Measurements from ENCODE around the gene C6orf47.

C6orf47 gene

GRCh38 chr6:31626952-31627351, 33.6 kb downstream of the C6orf47 start:
- no peak overlapping the region for H3K27ac ChIP-seq (ENCODE audit: low read depth, low read length)
- H3K4me3 ChIP-seq (ENCODE audit: low read depth in 1 of 2, low read length in 2 of 2) = no peak overlapping the region
- H3K27me3 ChIP-seq (ENCODE audit: control insufficient read depth in 1 of 2, insufficient read depth in 2 of 2, low read length in 2 of 2) = no peaks in the 10 kb centered on the region
- H3K36me3 ChIP-seq (ENCODE audit: insufficient read depth, low read length) = peaks cover 85% of the 10 kb centered on the region
- H3K9me3 ChIP-seq (ENCODE audit: low read length) = no peaks in the 10 kb centered on the region
- H3K9ac ChIP-seq (ENCODE audit: low read length) = no peak overlapping the region
- H3K4me1 ChIP-seq (ENCODE audit: insufficient read depth, low read length) = peaks cover 10% of the 10 kb centered on the region

GRCh38 chr6:31624070-31624469, 36.5 kb downstream of the C6orf47 start:
- peaks cover 58% of the 10 kb centered on the region for H3K36me3 ChIP-seq (ENCODE audit: insufficient read depth, low read length)
- H3K27me3 ChIP-seq (ENCODE audit: control insufficient read depth in 1 of 2, insufficient read depth in 2 of 2, low read length in 2 of 2) = no peaks in the 10 kb centered on the region
- H3K9ac ChIP-seq (ENCODE audit: low read length) = no peak overlapping the region

GRCh38 chr6:31622684-31623091, 37.9 kb downstream of the C6orf47 start:
- H3K9ac ChIP-seq (ENCODE audit: low read length) = no peak overlapping the region
- peaks cover 46% of the 10 kb centered on the region for H3K36me3 ChIP-seq (ENCODE audit: insufficient read depth, low read length)
- H3K9me3 ChIP-seq (ENCODE audit: low read length) = no peaks in the 10 kb centered on the region
- H3K27ac ChIP-seq (ENCODE audit: low read depth, low read length) = peak overlapping the region; percentile 80
- H3K27me3 ChIP-seq (ENCODE audit: control insufficient read depth in 1 of 2, insufficient read depth in 2 of 2, low read length in 2 of 2) = no peaks in the 10 kb centered on the region
- H3K4me3 ChIP-seq (ENCODE audit: low read depth in 1 of 2, low read length in 2 of 2) = peak overlapping the region in 1 of 2 donors; percentile 20
- peaks cover 18% of the 10 kb centered on the region for H3K4me1 ChIP-seq (ENCODE audit: insufficient read depth, low read length)

More at GRCh38 chr6:31624070-31624469, 36.5 kb downstream of the C6orf47 start:
- no peak overlapping the region for H3K4me3 ChIP-seq (ENCODE audit: low read depth in 1 of 2, low read length in 2 of 2)
- H3K4me1 ChIP-seq (ENCODE audit: insufficient read depth, low read length) = peaks cover 18% of the 10 kb centered on the region
- no peak overlapping the region for H3K27ac ChIP-seq (ENCODE audit: low read depth, low read length)
- no peaks in the 10 kb centered on the region for H3K9me3 ChIP-seq (ENCODE audit: low read length)

GRCh38 chr6:31621991-31622390, 38.6 kb downstream of the C6orf47 start:
- H3K4me3 ChIP-seq (ENCODE audit: low read depth in 1 of 2, low read length in 2 of 2) = peak overlapping the region; percentile 60 to 89
- H3K4me1 ChIP-seq (ENCODE audit: insufficient read depth, low read length) = peaks cover 18% of the 10 kb centered on the region
- no peaks in the 10 kb centered on the region for H3K9me3 ChIP-seq (ENCODE audit: low read length)
- H3K36me3 ChIP-seq (ENCODE audit: insufficient read depth, low read length) = peaks cover 39% of the 10 kb centered on the region
- peak overlapping the region; percentile 80 for H3K27ac ChIP-seq (ENCODE audit: low read depth, low read length)
- peak overlapping the region; percentile 99 for H3K9ac ChIP-seq (ENCODE audit: low read length)
- no peaks in the 10 kb centered on the region for H3K27me3 ChIP-seq (ENCODE audit: control insufficient read depth in 1 of 2, insufficient read depth in 2 of 2, low read length in 2 of 2)

- H3K36me3 ChIP-seq (ENCODE audit: insufficient read depth, low read length) = peaks cover 33% of the 10 kb centered on the region
- peaks cover 18% of the 10 kb centered on the region for H3K4me1 ChIP-seq (ENCODE audit: insufficient read depth, low read length)
- peak overlapping the region; percentile 99 for H3K9ac ChIP-seq (ENCODE audit: low read length)
- peak overlapping the region; percentile 80 for H3K27ac ChIP-seq (ENCODE audit: low read depth, low read length)
- no peaks in the 10 kb centered on the region for H3K9me3 ChIP-seq (ENCODE audit: low read length)
- peak overlapping the region; percentile 60 to 89 for H3K4me3 ChIP-seq (ENCODE audit: low read depth in 1 of 2, low read length in 2 of 2)
- H3K27me3 ChIP-seq (ENCODE audit: control insufficient read depth in 1 of 2, insufficient read depth in 2 of 2, low read length in 2 of 2) = no peaks in the 10 kb centered on the region
Measured at GRCh38 chr6:31621320-31621939, 39.1 kb downstream of the C6orf47 start.

- H3K9ac ChIP-seq (ENCODE audit: low read length) = peak within 1 kb of the TSS; percentile 99
- peaks cover 18% of the 10 kb centered on the region for H3K4me1 ChIP-seq (ENCODE audit: insufficient read depth, low read length)
- no peaks in the 10 kb centered on the region for H3K27me3 ChIP-seq (ENCODE audit: control insufficient read depth in 1 of 2, insufficient read depth in 2 of 2, low read length in 2 of 2)
- H3K4me3 ChIP-seq (ENCODE audit: low read depth in 1 of 2, low read length in 2 of 2) = peak within 1 kb of the TSS; percentile 60 to 89
- peaks cover 26% of the 10 kb centered on the region for H3K36me3 ChIP-seq (ENCODE audit: insufficient read depth, low read length)
- no peaks in the 10 kb centered on the region for H3K9me3 ChIP-seq (ENCODE audit: low read length)
- H3K27ac ChIP-seq (ENCODE audit: low read depth, low read length) = peak within 1 kb of the TSS; percentile 94
Measured at GRCh38 chr6:31620586-31621319, 39.8 kb downstream of the C6orf47 start, which contains the start of gene PRRC2A. Gene PRRC2A (plus strand): TSS chr6:31620715. CDS start chr6:31622790, 2,075 bp downstream.

GRCh38 chr6:31619805-31620585, 40.6 kb downstream of the C6orf47 start:
- peak overlapping the region; percentile 65 for H3K9ac ChIP-seq (ENCODE audit: low read length)
- H3K4me1 ChIP-seq (ENCODE audit: insufficient read depth, low read length) = peaks cover 18% of the 10 kb centered on the region
- peaks cover 19% of the 10 kb centered on the region for H3K36me3 ChIP-seq (ENCODE audit: insufficient read depth, low read length)
- peak overlapping the region; percentile 58 to 64 for H3K4me3 ChIP-seq (ENCODE audit: low read depth in 1 of 2, low read length in 2 of 2)
- peak overlapping the region; percentile 94 for H3K27ac ChIP-seq (ENCODE audit: low read depth, low read length)
- H3K27me3 ChIP-seq (ENCODE audit: control insufficient read depth in 1 of 2, insufficient read depth in 2 of 2, low read length in 2 of 2) = no peaks in the 10 kb centered on the region
- H3K9me3 ChIP-seq (ENCODE audit: low read length) = no peaks in the 10 kb centered on the region

GRCh38 chr6:31617010-31617409, 43.6 kb downstream of the C6orf47 start:
- Histone ChIP-seq H3K4me3 (ENCODE audit: low read depth in 1 of 2, low read length in 2 of 2) (no peak overlapping the region), H3K27ac (ENCODE audit: low read depth, low read length) (no peak overlapping the region), H3K27me3 (ENCODE audit: control insufficient read depth in 1 of 2, insufficient read depth in 2 of 2, low read length in 2 of 2) (no peaks in the 10 kb centered on the region), H3K9me3 (ENCODE audit: low read length) (no peaks in the 10 kb centered on the region), H3K9ac (ENCODE audit: low read length) (no peak overlapping the region), H3K4me1 (ENCODE audit: insufficient read depth, low read length) (peaks cover 8% of the 10 kb centered on the region), H3K36me3 (ENCODE audit: insufficient read depth, low read length) (no peaks in the 10 kb centered on the region)

GRCh38 chr6:31615748-31616147, 44.8 kb downstream of the C6orf47 start:
- H3K4me1 ChIP-seq (ENCODE audit: insufficient read depth, low read length) = no peaks in the 10 kb centered on the region
- H3K9ac ChIP-seq (ENCODE audit: low read length) = no peak overlapping the region
- H3K4me3 ChIP-seq (ENCODE audit: low read depth in 1 of 2, low read length in 2 of 2) = no peak overlapping the region
- no peaks in the 10 kb centered on the region for H3K9me3 ChIP-seq (ENCODE audit: low read length)
- H3K27me3 ChIP-seq (ENCODE audit: control insufficient read depth in 1 of 2, insufficient read depth in 2 of 2, low read length in 2 of 2) = no peaks in the 10 kb centered on the region
- peak overlapping the region; percentile 19 for H3K27ac ChIP-seq (ENCODE audit: low read depth, low read length)
- no peaks in the 10 kb centered on the region for H3K36me3 ChIP-seq (ENCODE audit: insufficient read depth, low read length)

GRCh38 chr6:31614684-31615578, 45.6 kb downstream of the C6orf47 start, which contains the start of gene AIF1:
Gene AIF1 (plus strand): TSS chr6:31615234. CDS start chr6:31615330, 96 bp downstream.
- Histone ChIP-seq H3K27ac (ENCODE audit: low read depth, low read length) (peak within 1 kb of the TSS; percentile 24), H3K4me3 (ENCODE audit: low read depth in 1 of 2, low read length in 2 of 2) (no peak within 1 kb of the TSS), H3K36me3 (ENCODE audit: insufficient read depth, low read length) (no peaks in the 10 kb centered on the region), H3K9me3 (ENCODE audit: low read length) (no peaks in the 10 kb centered on the region), H3K9ac (ENCODE audit: low read length) (no peak within 1 kb of the TSS), H3K4me1 (ENCODE audit: insufficient read depth, low read length) (no peaks in the 10 kb centered on the region), H3K27me3 (ENCODE audit: control insufficient read depth in 1 of 2, insufficient read depth in 2 of 2, low read length in 2 of 2) (no peaks in the 10 kb centered on the region)

Measured in muscle layer of colon (tissue), 2 donors.